NCI-H2107 treated with DMSO at 0.1 percent for 48 hours (cell line): Measurements from ENCODE around the gene PNKP.
A peak's percentile ranks its signal among the peaks of the same experiment; 100 is the strongest.

Experiments
- DNase-seq: peaks from one replicate; lab custom pipeline; 2025; ENCODE audit not compliant: unreplicated experiment; lab: John Stamatoyannopoulos, UW

PNKP gene

DNA sequence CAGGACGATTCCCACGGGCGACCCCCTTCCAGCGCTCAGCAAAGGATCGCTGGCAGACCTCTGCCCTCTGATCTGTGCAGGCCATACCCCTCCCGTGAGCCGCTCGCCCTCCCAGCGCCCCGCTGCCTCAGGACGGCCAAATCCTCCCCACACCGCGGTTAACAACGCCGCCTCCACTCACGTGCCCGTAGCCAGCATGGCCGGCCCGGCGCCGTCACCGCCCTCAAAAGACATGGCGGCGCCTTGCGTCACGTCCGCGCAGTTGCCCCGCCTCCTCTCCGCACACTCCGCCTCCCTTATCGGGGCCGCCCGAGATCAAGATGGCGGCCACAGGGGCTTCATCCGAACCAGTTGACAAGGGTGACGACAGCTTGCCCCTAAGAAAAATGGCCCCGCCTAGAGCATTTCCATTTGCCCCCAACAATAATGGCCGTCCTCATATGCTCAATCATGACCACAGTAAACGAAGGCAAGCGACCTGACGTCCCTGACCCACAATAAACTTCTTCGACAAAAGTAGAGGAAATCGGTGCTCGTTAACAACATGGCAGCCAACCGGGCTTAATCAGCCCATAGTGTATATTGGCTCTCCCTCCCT, 9.1 kb upstream of the PNKP start:
- DNase-seq: peak; percentile 95

DNA sequence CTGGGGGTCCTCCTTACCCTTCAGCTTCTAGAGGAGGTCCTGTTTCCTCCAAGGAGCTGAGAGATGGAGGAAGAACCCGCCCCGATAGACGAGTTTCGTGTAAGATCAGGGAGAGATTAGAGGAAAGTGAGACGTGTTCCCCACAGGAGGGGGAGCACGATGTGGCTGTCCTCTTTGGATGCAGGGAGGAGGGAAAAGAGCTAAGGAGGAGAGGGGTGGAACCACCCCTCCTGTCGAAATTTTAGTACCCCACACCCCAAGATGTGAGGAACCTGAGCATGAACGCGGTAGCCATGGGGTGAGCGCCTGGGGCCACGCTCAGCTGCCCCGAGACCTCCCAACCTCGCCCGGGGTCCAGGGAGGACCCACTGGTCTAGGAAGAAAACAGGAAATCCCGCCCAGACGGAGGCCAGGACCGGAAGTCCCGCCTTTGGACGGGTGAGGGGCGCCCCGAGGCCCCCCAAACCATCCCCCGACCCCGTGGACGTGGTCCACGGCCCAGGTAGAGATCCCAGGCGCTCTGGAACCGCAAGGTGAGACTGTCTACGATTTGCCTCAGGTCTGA, 8.6 kb upstream of the PNKP start:
- no peak for DNase-seq

DNA sequence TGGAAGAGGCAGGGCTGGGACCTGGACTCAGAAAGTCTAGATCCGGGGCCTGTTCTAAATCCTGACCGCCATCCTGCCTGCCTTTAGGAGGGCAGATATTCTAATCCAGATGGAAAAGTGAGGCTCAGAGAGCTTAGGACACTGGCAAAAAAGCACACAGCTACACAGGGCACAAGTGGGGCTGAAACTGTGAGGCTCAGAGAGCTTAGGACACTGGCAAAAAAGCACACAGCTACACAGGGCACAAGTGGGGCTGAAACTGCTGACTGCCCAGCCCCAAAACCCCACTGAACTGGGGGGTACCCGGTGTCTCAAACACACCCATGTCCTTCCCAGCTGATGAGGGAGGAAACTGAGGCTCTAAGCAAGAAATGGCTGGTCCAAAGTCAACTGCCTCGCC, 7.8 kb upstream of the PNKP start:
- no peak for DNase-seq

DNA sequence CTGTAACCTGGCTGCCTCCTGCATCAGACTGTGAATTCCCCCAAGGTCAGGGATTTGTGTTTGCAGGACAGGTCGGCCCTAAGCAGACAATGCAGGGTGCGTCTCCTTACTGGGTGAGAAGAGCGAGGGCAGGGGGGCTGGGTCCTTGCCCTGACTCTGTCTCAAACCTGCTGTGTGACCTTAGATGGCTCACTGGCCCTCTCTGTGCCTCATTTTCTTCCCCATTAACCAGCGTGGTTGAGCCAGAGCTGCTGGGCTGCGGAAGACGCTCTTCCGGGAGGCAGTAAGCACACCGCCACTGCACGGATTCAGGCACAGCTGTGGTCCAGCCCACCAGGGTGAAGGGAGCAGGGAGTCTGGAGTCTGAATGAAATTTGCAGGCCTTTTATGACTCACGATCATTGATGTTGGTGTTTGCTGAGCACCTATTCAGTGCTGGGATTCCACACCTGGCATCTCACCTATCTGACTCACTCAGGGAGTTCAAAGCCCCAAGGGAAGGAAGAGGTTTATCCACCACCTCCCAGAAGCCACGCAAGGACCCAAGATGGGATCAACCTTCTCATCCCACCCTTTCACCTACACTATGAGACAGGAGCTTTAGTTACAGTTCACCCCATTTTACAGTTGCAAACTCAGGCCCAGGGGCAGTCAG, 7.3 kb upstream of the PNKP start:
- no peak for DNase-seq

DNA sequence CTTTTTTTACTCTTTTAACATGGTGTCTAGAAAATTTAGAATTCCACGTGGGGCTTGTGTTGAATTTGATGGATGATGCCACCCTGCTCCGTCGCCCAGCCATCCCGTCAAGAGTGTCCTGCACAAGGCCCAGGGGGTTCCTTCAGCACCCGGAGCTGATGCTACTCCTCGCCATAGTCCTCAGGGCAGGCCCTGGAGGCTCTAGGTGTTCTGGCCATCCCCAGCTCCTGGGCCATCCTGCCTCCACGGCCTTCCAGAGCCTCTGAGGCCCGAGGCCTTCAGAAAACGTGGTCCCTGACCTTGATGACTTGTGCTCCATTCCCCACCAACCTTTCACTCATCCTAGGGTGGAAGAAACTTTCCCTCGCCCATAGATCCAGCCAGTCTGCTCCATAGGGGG, 6.5 kb upstream of the PNKP start:
- DNase-seq: no peak

DNA sequence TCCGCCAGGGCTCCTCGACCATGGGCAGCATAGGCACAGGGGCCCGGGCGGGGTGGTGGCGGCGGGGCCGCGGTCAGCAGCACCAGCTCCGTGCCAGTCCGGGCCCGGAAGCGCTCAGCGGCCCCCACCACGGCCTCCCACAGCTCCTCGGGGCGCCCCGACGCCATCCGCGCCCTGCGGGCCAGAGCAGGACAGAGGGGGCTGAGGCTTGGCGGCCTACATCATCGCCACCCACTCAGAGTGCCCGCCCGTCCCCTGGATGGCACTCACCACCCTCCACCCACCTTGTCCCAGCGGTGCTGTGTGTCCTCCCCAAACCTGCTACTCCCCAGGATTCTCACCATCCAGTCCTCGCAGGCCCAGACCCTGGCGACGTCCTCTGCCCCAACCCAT, 5.7 kb upstream of the PNKP start:
- no peak for DNase-seq

DNA sequence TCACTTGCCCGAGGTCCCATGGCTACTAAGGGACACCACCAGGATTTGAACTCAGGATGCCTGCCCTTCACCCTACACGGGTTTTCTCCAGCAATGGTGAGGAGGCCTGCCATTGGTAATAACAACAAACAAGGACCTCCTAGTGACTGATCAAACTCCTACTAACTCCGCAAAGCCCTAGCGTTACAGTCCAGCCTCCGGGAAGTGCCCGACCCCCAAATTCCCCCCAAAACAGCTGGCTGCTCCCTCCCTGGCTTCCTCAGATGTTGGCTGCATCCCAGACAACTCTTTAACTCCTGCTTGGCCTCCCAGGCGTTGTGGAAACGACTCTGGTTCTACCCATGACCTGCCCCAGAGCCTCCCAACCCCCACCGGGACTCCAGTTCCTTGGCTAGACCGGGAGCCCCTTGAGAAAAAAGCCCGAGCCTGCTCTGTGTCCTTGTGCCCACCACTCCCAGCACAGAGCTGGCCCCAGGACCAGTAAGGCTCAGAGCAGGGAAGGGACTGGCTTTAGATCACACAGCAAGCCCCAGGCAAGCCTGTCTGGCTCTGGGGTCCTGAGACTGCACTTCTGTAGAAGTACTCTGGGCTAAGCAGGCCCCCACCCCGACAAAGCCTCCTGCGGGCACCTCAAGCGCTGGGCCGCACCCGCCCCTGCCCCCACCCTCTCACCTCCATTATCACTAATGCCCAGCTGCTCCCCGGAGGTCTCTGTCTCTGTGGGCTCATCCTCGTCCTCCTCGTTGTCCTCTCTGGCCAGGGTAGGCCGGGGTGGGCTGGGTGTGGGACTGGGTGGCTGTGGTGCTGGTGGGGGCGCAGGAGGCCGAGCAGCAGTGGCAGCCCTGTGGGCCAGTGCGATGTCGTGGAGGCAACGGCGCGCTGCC, 5.1 kb upstream of the PNKP start:
- DNase-seq: no peak

DNA sequence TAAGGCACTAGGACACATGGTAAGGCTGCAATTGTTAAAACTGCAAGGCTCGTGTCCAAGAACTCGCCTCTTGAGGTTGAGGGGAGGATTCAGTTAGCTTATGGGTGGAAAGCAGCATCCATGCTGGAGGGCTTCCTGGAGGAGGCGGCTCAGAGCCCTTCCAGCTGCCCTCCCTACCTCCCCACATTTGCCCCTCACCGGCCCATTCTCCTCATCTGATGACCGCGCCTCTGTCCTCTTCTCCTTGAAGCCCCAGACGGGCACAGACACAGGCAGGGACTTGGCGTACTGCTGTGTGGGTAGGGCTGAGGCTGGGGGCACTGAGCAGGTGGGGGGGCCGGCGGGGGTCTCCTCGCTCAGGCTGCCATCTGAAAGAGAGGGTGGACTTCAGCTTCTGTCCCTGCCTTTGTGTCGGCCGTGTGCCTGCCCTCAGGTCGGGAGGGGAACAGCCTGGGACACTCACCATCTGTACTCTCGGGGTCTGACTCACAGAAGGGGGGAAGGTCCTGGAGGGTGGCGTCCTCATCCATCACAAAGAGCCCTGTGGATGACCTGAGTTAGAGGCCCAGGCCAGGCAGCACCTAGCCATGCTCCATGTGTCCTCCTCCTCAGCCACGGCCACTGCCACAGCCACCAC, 4.1 kb upstream of the PNKP start:
- no peak for DNase-seq

DNA sequence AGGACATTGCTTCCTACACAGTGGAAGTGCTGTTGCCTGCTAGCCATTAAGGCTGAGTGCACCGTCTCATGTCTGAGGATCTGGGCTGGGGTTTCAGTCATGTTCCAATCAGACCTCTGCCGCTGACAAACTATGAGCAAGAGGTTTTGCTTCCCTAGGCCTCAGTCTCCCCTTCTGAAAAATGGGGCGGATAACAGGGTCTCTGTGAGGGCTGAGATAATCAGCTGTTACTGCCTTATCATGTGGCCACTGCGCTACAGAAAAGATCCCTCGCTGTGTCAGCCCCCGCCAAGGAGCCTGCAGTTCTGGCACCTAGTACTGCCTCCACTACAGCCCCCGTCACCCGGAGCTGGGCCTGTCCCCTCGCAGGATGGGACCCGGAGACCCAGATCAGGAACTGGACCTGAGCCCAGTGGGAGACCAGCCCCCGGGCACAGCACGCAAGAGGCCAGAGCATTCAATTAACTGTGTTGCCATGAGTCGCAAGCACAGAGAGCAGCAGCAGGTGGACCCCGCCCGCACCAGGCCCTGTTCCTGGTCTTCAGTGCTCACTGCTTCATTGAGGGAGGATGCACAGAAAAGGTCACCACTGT, 3.0 kb upstream of the PNKP start:
- no peak for DNase-seq

DNA sequence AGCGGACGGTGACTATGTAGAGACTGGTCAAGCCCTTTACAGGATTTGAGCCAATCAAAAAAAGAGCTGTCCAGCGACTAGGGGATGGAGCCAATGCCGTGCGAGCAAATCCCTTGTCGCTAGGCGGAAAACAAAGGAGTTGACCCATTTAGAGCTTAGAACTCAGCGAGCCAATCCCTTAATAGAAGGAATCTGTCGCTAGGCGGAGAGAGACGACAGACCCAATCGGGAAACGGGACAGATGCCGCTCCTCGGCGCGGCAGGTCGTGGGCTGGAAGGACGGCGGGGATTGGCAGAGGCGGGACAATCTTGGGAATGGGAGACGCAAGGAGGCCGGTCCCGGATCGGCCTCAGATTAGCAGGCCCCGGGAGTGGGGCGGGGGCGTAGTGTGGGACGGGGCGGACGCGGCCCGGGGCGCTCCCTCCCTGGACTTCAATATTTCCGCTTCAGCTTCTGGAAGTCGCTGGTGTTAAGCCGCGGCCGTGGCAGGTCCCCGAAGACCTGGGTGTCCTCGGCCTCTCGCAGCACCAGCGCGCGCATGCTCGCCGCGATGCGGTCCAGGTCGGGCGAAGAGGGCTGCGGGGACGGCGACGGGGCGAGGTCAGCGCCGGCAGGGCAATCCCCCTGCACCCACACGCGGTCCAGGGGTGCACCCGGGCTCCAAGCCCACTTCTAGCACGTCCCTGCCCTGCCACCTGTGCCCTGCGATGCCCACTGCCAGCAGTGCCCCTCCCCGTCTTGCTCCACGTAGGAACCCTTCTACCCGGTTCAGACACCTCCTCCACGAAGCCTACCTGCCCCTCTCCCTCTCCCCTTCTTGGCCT, 2.3 kb upstream of the PNKP start:
- DNase-seq: peak; percentile 99

DNA sequence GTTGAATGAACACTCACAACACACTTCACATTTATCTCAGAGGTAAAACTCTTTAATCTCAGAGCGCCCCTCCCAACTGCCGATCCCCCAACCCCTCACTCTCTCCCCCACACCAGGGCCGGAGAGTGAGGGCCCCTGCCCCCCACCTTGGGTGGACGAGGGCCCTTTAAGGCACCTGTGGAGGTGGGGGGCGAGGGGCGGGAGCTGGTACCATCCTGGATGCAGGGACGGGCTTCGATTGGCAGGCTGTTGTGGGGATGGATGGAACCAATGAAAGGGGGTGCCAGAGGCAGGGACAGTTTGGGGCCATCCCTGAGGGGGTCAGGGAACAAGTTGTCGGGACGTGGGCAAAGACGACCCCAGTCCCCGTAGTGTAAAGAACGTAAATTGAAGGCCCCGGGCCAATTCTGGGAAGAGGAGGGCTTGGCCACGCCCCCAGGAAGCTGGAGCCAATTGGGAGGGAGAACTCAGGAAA, 1.7 kb upstream of the PNKP start:
- no peak for DNase-seq

DNA sequence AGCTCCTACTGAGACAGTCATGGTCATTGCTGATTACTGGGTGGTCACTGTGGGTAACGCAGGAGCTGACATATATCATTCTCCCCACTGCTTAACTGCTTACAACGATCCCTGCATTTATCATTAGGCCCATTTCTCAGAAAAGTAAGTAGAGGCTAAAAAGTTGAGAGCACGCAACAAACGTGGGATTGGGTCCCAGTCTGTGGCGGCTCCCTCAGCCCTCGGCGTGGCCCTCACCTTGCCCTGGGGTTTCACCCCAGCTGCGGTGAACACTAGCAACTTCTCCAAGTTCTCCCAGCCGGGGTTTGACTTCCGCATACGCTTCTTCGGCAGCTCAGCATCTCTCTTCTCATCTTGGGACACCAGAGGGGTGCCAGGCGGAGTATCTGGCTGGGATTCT, 2.5 kb downstream of the PNKP start:
- DNase-seq: no peak

DNA sequence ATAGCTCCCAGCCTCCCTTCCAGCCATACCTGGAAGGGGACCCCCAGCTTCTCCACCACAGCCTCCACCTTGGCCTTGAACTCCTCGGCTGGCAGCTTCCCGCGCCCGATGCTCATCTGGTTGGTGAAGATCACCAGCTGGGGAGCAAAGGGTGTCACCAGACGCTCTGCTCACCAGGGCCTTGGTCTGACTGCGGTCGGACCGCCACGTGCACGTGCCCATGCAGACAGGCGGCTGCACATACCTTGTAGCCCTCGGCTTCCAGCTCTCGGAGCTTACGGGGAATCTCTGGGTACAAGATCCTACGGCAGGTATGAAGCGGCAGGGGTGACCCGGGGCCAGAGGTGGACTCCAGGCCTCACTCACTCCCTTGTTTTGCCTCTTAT, 3.4 kb downstream of the PNKP start:
- no peak for DNase-seq

DNA sequence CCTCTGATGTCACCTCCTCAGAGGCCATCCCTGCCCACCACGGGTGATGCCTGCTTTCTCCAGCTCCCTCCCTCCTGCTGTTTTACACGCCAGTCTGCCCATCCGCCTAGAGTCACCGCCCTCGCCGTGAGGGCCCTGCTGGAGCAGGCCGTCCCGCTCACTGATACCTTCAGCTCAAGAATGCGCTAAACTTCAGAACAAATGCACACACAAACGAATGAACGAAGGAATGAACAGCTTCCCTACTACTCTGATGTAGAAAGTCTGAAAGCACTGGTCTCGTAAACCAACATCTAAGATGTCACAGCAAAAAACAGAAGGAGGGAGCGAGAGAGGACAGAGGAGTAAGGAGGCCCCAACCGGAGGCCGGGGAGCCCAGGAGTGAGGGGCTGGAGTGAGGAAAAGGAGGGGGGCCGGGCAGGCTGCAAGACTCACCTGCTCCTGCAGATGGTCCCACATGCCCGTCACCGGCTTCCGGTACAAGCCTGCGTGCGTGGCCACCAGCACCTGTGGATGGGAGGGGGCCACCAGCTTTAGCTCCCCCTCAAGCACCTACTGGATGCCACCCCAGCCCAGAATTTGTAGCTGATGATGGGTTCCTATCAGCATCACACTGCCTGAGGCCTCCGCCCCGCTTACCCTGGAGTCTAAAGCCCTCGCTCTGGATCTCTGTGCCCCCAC, 4.0 kb downstream of the PNKP start:
- no peak for DNase-seq

DNA sequence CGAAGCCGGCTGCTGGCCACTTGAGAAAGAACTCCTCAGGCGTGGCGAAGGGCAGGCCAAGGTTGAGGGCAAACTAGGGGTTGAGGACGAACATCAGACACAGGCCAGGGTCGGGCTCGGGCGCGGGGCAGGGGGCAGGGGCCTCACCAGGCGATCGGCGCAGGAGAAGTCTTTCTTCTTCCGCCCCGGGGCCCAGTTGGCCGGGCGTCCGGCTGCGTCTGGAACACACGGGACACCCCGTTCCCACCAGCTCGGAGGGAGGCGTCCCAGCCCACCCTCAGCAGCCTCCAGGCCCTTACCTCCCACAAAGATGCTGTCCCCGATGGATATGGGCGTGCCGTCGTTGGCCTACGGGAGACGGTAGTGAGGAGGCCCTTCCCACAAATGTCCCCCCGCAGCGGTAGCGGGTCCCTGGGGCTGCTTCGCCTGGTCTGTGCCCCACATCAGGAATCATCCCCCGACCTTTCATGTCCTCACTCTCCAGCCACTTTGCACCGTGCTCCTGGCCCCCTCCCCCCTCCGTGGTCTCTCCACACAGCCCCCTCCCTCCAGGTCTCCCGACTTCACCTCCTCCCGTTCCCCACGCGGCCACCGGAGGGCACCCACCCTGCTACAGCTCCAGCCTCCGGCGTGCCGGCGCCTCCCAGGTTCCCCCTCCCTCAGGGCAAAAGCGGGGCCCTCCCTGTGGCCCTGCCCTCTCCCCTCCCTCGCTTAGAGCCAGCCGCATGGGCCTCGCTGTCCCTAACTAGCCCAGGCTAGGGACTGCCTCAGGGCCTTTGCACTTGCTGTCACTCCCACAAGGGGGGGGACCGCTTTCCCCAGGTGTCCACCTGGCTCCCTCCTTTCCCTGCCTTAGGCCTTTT, 4.8 kb downstream of the PNKP start:
- DNase-seq: no peak

DNA sequence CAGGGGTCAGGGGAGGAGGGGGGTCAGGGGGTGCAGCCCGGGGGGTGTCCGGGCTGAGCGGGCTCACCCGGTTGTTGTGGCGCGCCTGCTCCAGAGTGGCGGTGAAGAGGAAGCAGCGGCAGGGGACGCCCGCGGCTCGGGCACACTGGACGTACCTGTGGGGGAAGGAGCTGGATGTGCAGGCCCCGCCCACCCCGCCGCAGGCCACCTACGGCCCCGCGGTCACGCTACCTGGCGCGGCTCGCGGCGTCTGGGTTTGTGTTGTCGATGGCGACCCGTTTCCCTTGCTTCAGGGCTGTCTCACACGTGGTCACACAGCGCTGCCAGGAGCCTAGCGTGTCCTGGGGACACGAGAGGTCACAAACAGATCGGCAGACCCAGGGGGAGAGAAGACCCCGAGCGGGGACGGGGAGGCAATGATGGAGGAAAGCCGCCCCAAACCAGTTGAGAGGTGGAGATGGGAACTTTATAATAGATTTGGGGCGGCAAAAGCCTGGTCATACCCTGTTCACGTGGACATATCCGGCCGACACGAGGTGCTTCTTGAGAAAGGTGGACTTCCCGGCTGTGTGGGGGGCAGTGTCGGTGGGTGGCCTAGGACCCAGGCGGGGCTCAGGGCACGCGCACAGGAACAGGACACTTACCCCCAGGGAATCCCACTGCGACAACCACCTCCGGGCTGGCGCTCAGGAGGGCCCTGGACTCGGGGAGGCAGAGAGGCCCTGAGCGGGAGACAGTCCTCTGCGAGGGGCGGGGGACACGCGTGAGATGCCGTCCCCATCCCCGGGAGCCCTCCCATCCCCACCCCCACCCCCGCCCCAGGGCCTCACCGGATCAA, 5.6 kb downstream of the PNKP start:
- peak; percentile 39 for DNase-seq

DNA sequence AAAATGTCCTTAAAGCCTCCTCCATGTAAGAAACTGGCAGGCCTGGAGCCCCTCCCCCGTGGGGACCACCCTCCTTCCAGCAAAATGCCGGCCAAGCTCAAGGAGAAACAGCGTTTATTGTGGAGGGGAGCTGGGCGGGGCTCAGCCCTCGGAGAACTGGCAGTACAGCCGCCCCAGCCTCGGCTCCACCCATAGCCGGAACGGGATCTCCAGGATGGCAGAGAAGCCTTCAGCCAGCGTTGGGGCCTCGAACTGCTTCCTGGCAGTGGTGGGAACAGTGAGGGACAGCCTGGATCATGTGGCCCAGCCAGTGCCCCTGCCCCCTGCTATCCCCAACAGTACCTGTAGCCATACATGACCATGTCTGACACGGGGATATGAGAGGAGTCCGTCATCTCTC, 6.3 kb downstream of the PNKP start:
- DNase-seq: no peak
